ENCODE measurements around the gene TAS1R1.

DNA sequence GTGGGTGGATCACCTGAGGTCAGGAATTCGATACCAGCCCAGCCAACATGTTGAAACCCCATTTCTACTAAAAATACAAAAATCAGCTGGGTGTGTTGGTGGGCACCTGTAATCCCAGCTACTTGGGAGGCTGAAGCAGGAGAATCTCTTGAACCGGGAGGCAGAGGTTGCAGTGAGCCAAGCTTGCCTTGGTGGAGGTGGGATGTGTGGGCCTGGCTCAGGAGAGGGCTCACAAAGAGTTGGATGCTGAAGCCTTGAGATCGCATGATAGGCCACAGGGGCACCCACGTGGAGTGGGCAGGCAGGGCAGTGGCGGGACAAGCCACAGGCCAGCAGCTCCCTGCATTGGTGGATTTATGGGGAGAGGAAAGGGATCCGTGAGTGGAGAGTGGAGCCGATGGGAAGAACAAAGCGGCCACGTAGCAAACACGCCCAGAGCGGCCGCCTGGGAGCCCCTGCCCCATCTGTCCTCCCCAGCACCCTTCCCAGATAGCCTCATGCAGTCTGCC, 73.9 kb downstream of the TAS1R1 start:
- TF ChIP-seq POLR2AphosphoS5 (IDR thresholded peaks at IDR 0.05; ENCODE audit: borderline replicate concordance, low read depth, low read length) (no peak), EZH2 (IDR thresholded peaks at IDR 0.05) (no peak), FOXP2 (optimal IDR thresholded peaks at IDR 0.05; ENCODE audit: control extremely low read depth, extremely low read length, insufficient read depth) (no peak)

Measured in SK-N-MC (cell line).